HEK293 (cell line): ENCODE results near the gene RNF214.
A peak's percentile ranks its signal among the peaks of the same experiment; 100 is the strongest.

Experiments used
- IKZF3 ChIP-seq: fragments of 450-650 bp; IDR thresholded peaks from 2 replicates; pipeline ENCODE4 v1.5.0; 2018; ENCODE audit warnings: missing biosample characterization, mild to moderate bottlenecking, missing genetic modification characterization, moderate library complexity
- INSM2 ChIP-seq: fragments of 450-650 bp; formaldehyde crosslinking; IDR thresholded peaks from 2 replicates; pipeline ENCODE4 v1.5.1; 2016; ENCODE audit warnings: missing biosample characterization, missing genetic modification characterization
- OSR2 ChIP-seq: fragments of 450-650 bp; formaldehyde crosslinking; IDR thresholded peaks from 2 replicates; pipeline ENCODE4 v1.5.1; 2016; ENCODE audit warnings: missing biosample characterization, missing genetic modification characterization
- PBX3 ChIP-seq: sonication (generic); formaldehyde crosslinking; IDR thresholded peaks from 2 replicates; pipeline ENCODE4 v1.8.1; 2022; ENCODE audit warnings: mild to moderate bottlenecking, moderate library complexity, missing genetic modification reagents
- PRDM1 ChIP-seq: fragments of 450-650 bp; formaldehyde crosslinking; IDR thresholded peaks from 2 replicates; pipeline ENCODE4; 2016; ENCODE audit warnings: missing biosample characterization, missing genetic modification characterization
- PRDM2 ChIP-seq: fragments of 450-650 bp; formaldehyde crosslinking; IDR thresholded peaks from 2 replicates; pipeline ENCODE4 v1.5.1; 2016; ENCODE audit warnings: missing biosample characterization, missing genetic modification characterization, borderline replicate concordance
- SCRT1 ChIP-seq: fragments of 450-650 bp; formaldehyde crosslinking; IDR thresholded peaks from 2 replicates; pipeline ENCODE4 v1.5.1; 2016; ENCODE audit warnings: missing biosample characterization, missing genetic modification characterization, borderline replicate concordance
- SCRT2 ChIP-seq: fragments of 450-650 bp; formaldehyde crosslinking; IDR thresholded peaks from 2 replicates; pipeline ENCODE4 v1.5.1; 2016; ENCODE audit warnings: missing biosample characterization, missing genetic modification characterization
- WT1 ChIP-seq: fragments of 450-650 bp; formaldehyde crosslinking; IDR thresholded peaks from 2 replicates; pipeline ENCODE4 v1.5.1; 2016; ENCODE audit warnings: missing biosample characterization, missing genetic modification characterization
- ZBTB17 ChIP-seq: fragments of 450-650 bp; formaldehyde crosslinking; IDR thresholded peaks from 2 replicates; pipeline ENCODE4 v1.5.1; 2016; ENCODE audit warnings: missing biosample characterization, missing genetic modification characterization
- ZBTB6 ChIP-seq: fragments of 450-650 bp; formaldehyde crosslinking; IDR thresholded peaks from 2 replicates; pipeline ENCODE4 v1.5.1; 2017; ENCODE audit warnings: missing biosample characterization, missing genetic modification characterization
- ZBTB8A ChIP-seq: fragments of 450-650 bp; formaldehyde crosslinking; IDR thresholded peaks from 2 replicates; pipeline ENCODE4 v1.5.1; 2016; ENCODE audit warnings: missing biosample characterization, missing genetic modification characterization
- ZFHX2 ChIP-seq: fragments of 450-650 bp; formaldehyde crosslinking; conservative IDR thresholded peaks from 2 replicates; pipeline ENCODE4 v1.5.1; 2016; ENCODE audit warnings: missing biosample characterization, missing genetic modification characterization
- ZIC2 ChIP-seq: fragments of 450-650 bp; formaldehyde crosslinking; IDR thresholded peaks from 2 replicates; pipeline ENCODE4 v1.5.1; 2016; ENCODE audit warnings: missing biosample characterization, missing genetic modification characterization
- ZNF157 ChIP-seq: fragments of 450-650 bp; formaldehyde crosslinking; IDR thresholded peaks from 2 replicates; pipeline ENCODE4 v1.5.1; 2016; ENCODE audit warnings: missing biosample characterization, missing genetic modification characterization
- ZNF335 ChIP-seq: fragments of 450-650 bp; formaldehyde crosslinking; conservative IDR thresholded peaks from 2 replicates; pipeline ENCODE4 v1.5.1; 2016; ENCODE audit warnings: missing biosample characterization, missing genetic modification characterization
- ZNF398 ChIP-seq: fragments of 450-650 bp; formaldehyde crosslinking; IDR thresholded peaks from 2 replicates; pipeline ENCODE4 v1.5.1; 2017; ENCODE audit warnings: missing biosample characterization, missing genetic modification characterization
- ZNF423 ChIP-seq: fragments of 450-650 bp; formaldehyde crosslinking; IDR thresholded peaks from 2 replicates; pipeline ENCODE4 v1.5.1; 2016; ENCODE audit warnings: missing biosample characterization, missing genetic modification characterization
- ZNF426 ChIP-seq: fragments of 450-650 bp; formaldehyde crosslinking; IDR thresholded peaks from 2 replicates; pipeline ENCODE4 v1.5.1; 2017; ENCODE audit warnings: missing biosample characterization, missing genetic modification characterization, mild to moderate bottlenecking, inconsistent platforms, moderate library complexity
- ZNF561 ChIP-seq: fragments of 450-650 bp; IDR thresholded peaks from 2 replicates; pipeline ENCODE4 v1.5.1; 2018; ENCODE audit warnings: missing biosample characterization, missing genetic modification characterization, borderline replicate concordance
- ZNF600 ChIP-seq: fragments of 450-650 bp; formaldehyde crosslinking; IDR thresholded peaks from 2 replicates; pipeline ENCODE4 v1.5.1; 2016; ENCODE audit warnings: missing biosample characterization, missing genetic modification characterization
- ZNF701 ChIP-seq: fragments of 450-650 bp; formaldehyde crosslinking; IDR thresholded peaks from 2 replicates; pipeline ENCODE4 v1.5.1; 2016; ENCODE audit warnings: missing biosample characterization, missing genetic modification characterization
- ZNF830 ChIP-seq: fragments of 450-650 bp; IDR thresholded peaks from 2 replicates; pipeline ENCODE4 v1.5.0; 2018; ENCODE audit warnings: missing biosample characterization, missing genetic modification characterization, low read depth, mild to moderate bottlenecking, moderate library complexity
- ZSCAN30 ChIP-seq: fragments of 450-650 bp; IDR thresholded peaks from 2 replicates; pipeline ENCODE4 v1.5.1; 2018; ENCODE audit warnings: missing biosample characterization, mild to moderate bottlenecking, missing genetic modification characterization, moderate library complexity
- ZXDB ChIP-seq: fragments of 450-650 bp; formaldehyde crosslinking; IDR thresholded peaks from 2 replicates; pipeline ENCODE4 v1.5.1; 2016; ENCODE audit warnings: missing biosample characterization, missing genetic modification characterization

RNF214 gene

GRCh38 chr11:117221775-117222517 is 10.5 kb upstream of the RNF214 start (continued):
- TF ChIP-seq IKZF3 (tag by site-specific recombination) (peak; percentile 76; the same call in 1 of the 2 replicates), ZSCAN30 (tag by site-specific recombination) (0 out of 2 replicates have a peak, but pooled peaks have one; percentile 14), ZBTB6 (tag by site-specific recombination) (peak; percentile 98), ZNF423 (tag by site-specific recombination) (0 out of 2 replicates have a peak, but pooled peaks have one; percentile 22), ZIC2 (tag by site-specific recombination) (0 out of 2 replicates have a peak, but pooled peaks have one; percentile 34), SCRT1 (tag by site-specific recombination) (peak; percentile 73; the same call in 1 of the 2 replicates), ZNF830 (no peak), PRDM2 (tag by site-specific recombination) (no peak), ZNF426 (no peak), ZNF701 (tag by site-specific recombination) (no peak), ZBTB8A (tag by site-specific recombination) (peak; percentile 52), ZNF157 (tag by site-specific recombination) (no peak), ZNF335 (peak; percentile 25; the same call in 1 of the 2 replicates), ZNF600 (peak; percentile 55), INSM2 (tag by site-specific recombination) (no peak), PRDM1 (tag by site-specific recombination) (peak; percentile 55; the same call in 1 of the 2 replicates), ZNF398 (no peak), PBX3 (CRISPR knock-in tag) (no peak), ZFHX2 (tag by site-specific recombination) (peak; percentile 90), ZXDB (tag by site-specific recombination) (0 out of 2 replicates have a peak, but pooled peaks have one; percentile 23), ZNF561 (peak; percentile 54; the same call in 1 of the 2 replicates), ZBTB17 (tag by site-specific recombination) (peak; percentile 59), OSR2 (tag by site-specific recombination) (peak; percentile 87), WT1 (tag by site-specific recombination) (0 out of 2 replicates have a peak, but pooled peaks have one; percentile 12), SCRT2 (peak; percentile 64)
